HG03066 (cell line): ENCODE measurements around the gene CARD9.
"Not testable (repeated sequence)": the region's sequence is repeated elsewhere in the genome, so short reads cannot be mapped to it uniquely, and the experiment has no call there.

Experiments
- ATAC-seq: cut with Tn5 transposase; IDR thresholded peaks from one replicate; pipeline ENCODE4 v1.9.1; 2021; ENCODE audit warnings: low read depth; ENCODE audit not compliant: unreplicated experiment

Gene CARD9, protein sequence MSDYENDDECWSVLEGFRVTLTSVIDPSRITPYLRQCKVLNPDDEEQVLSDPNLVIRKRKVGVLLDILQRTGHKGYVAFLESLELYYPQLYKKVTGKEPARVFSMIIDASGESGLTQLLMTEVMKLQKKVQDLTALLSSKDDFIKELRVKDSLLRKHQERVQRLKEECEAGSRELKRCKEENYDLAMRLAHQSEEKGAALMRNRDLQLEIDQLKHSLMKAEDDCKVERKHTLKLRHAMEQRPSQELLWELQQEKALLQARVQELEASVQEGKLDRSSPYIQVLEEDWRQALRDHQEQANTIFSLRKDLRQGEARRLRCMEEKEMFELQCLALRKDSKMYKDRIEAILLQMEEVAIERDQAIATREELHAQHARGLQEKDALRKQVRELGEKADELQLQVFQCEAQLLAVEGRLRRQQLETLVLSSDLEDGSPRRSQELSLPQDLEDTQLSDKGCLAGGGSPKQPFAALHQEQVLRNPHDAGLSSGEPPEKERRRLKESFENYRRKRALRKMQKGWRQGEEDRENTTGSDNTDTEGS

DNA sequence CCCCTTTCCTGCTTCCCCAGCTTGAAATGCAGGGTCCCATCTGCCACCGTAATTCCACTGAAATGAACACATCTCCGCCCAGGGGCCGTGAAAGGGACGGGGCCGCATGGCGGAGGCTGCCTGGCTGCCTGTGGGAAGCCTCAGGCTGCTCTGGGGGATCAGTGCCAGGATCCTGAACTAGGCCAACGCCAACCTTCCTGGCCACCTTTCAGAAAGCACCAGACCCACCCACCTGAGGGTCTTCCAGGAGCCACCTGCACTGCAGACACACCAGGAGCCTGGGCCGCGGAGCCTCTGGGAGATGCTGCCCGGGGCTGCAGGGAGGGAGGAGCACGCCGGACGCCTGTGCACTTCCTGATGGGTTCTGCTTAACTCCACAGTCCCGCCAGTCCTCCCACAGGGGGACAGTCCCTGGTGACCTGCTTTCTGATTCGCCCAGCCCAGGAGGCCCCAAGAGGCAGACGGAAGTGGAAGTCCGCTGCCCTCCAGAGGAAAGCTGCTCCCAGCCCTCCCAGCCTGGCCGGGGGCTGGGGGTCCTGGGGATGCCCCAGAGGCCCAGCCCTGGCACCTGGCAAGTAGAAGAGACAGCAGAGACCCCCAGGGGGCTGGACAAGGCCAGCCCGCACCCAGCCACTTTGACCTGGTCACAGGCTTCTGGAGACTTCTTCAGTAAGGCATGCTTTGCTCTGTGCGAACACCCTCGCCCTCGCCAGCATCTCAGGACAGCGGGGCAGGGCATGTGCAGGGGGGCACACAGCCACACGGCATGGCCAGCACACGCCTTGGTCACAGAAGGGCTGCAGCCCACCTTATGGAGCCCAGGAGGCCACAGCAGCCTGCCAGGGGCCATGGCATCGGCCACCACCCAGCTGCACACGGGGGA lies at the start of gene CARD9:
TSS of gene CARD9 (minus strand) at position 370 of the 883 bp plus-strand sequence. CDS start 1,591 bp downstream, outside the sequence.
- ATAC-seq, result no peak

DNA sequence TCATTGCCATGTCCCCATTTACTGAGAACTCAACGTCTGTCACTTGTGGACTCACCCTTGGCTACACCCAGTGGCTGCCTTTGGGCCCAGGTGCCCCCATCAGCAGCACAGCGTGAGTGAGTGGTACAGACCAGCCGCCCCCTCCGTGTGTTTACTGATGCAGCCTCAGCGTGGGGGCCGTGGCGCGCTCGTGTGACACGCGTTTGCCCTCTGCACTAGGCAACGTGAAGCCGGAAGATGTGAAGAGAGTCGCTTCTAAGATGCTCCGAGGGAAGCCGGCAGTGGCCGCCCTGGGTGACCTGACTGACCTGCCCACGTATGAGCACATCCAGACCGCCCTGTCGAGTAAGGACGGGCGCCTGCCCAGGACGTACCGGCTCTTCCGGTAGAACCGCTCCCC lies 49.4 kb upstream of the CARD9 start:
- no peak for ATAC-seq

- no peak for ATAC-seq
Observed at GRCh38 chr9:136421791-136422190, 48.3 kb upstream of the CARD9 start.

DNA sequence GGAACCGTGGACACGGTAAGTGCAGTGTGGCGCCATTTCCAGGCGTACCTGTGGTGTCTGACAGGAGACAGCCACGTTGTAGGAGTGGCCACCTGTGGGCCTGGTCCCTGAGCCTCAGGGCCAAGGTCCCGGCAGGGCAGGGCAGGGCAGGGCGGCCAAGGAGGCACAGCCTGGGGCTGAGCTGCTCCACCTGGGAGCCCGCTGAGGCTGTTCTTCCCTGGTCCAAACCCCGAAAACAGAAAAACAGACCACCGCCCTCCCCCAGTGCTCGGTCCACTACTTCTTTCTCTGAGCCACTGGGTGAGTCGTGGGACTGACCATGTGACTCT lies 45.6 kb upstream of the CARD9 start:
- ATAC-seq, result no peak

DNA sequence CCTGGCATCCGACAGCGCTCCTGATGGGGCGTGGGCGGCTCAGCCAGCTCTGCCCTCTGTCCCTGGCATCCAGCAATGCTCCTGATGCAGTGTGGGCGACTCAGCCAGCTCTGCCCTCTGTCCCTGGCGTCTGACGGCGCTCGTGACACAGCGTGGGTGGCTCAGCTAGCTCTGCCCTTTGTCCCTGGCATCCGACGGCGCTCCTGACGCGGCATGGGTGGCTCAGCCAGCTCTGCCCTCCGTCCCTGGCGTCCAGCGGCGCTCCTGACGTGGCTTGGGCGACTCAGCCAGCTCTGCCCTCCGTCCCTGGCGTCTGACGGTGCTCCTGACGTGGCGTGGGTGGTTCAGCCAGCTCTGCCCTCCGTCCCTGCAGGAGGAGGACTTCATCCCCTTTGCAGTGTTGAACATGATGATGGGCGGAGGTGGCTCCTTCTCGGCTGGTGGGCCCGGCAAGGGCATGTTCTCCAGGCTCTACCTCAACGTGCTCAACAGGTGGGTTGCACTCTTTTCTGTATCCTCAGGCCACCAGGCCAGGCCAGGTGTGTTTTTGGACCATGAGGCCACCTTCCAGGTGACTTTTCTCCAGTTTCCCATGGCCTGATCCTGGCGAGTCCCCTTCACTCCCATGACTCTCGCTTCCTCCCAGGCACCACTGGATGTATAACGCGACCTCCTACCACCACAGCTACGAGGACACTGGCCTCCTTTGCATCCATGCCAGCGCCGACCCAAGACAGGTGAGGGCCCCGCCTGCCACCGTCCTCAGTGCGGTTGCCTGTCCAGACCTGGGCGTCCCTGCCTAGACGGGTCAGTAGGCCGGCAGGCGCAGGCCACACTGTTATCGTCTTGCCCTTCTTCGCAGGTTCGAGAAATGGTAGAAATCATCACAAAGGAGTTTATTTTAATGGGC lies 45.0 kb upstream of the CARD9 start:
- no peak for ATAC-seq

GRCh38 chr9:136416914-136417313 lies 43.4 kb upstream of the CARD9 start:
- ATAC-seq, result no peak

DNA sequence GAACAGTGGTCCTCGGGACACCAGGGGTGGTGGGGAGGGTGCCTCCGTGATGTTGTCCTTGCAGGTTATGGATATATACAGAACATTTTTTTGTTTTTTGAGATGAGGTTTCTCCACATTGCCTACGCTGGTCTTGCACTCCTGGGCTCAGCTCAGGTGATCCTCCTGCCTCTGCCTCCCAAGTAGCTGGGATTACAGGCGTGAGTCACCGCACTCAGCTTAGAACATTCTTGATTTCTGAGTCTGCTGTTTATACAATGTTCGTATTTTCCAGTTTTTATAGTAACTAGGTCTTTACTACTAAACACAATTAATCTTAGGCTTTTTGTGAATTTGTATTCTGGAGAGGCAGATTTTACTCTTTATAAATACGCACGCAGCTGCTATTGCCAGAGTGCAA lies 43.0 kb upstream of the CARD9 start:
- ATAC-seq, result no peak

DNA sequence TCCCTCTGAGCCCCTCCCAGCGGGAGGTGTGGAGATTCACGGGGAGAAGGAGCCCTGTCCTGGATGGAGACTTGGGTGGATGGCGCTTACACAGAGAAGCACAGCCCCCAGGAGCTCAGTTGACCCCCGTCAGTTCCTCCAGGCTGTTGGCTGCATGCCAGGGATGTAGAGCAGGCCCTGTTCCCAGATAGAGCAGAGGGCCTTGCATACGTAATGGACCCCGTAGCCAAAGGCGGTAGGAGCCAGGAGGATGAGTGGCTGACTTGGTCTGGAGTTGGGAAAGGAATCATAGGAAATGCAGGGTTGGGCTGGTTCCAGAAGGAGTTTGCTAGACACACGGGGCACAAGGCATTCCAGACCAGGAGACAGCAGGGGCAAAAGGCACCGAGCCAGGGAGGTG lies 39.5 kb upstream of the CARD9 start:
- ATAC-seq, result no peak

DNA sequence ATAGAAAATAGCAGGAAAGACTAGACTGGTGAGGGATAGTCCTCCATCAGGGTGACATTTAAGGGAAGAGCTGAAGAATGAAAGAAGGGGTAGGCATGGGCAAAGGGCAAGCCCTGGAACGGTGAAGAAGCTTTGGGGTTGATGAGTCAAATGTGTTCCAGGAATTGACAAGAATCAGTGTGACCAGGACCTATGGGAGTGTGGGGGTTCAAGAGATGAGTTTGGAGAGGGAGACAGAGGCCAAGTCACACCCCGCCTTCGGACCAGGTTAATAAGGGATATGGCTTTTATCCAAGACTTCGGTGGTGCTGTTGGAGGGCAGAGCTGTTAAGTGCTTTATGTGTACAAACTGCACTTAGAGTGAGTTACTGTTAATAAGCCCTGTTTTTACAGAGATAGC lies 37.9 kb upstream of the CARD9 start:
- no peak for ATAC-seq

DNA sequence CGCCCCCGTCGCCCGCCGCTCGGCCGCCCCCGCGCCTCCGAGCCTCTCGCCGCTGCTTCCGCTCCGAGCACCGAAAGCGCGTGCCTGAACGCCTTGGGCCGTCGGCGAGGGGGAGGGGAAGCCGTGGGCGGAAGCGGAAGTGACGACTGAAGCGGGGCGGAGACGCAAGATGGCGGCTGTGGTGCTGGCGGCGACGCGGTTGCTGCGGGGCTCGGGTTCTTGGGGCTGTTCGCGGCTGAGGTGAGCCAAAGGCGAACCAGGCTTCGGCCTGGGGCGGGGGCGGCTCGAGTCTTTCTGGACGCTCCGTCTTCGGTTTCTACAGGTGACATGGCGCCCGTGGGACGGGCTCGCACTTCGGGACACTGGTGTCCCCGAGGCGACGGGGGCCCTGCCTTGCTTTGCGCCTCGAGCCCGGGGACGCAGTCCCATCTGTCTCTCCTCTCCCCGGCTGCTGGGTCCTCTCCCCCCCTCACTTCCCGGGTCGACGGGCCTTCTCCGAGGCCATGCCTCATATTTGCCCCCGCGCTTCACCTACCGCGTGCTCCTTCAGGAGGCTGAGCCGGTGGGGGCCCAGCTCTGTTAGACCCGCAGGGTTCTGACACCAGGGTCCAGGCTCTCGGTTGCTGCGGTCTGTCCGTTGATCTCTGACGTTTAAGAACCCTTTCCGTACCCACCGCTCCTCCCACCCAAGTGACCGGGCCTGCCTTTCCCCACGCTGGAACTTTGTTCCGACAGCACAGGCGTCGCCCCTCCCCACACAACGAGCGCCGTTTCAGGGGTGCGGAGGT lies 37.2 kb upstream of the CARD9 start, which contains the start of the genes ENTR1 and PMPCA:
TSS of gene ENTR1 (minus strand) at position 115 of the 788 bp plus-strand sequence. CDS start 217 bp downstream, outside the sequence.
TSS of gene PMPCA (plus strand) at position 159 of the 788 bp plus-strand sequence. CDS start at position 170, 11 bp downstream.
- peak; percentile 80 for ATAC-seq

- peak; percentile 28 for ATAC-seq
Observed at GRCh38 chr9:136409557-136410455, 36.3 kb upstream of the CARD9 start.

DNA sequence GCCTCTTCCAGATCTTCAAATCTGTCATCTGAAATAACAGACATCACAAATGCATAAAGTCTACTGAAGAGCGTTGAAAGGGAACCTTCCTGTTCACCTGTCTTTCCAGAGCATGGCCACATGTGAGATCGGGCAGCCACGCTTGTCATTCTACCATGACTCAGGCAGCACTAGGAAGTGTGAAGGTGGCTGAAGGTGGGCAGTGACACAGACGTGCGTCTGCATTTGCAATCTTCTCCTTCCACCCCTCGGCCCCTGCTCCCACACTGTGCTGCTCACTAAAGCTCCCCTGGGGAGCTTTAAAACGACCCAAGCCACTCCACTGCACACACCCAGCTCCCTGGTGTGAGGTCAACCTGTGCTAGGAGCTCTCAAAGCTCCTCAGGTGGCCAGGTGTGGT lies 34.4 kb upstream of the CARD9 start:
- no peak for ATAC-seq

DNA sequence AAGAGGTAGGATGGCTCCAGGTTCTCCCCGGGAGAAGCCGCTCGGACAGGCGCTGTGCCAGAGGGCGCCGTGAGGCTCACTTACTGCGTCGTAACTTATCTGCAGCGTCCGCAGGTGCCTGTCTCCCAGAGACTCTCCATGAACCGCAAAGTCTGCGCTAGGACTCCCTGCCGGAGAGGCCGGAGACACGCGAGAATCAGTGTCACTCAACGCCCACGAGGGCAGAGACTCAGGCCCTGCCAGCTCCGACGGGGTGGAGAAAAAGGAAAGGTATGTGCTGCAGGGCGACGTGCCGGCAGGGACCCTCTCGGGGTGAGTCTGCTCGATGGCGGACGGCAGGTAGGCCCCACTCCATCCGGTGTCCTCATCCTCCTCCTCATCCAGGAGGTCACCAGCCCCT lies 33.6 kb upstream of the CARD9 start:
- not testable (repeated sequence) for ATAC-seq

DNA sequence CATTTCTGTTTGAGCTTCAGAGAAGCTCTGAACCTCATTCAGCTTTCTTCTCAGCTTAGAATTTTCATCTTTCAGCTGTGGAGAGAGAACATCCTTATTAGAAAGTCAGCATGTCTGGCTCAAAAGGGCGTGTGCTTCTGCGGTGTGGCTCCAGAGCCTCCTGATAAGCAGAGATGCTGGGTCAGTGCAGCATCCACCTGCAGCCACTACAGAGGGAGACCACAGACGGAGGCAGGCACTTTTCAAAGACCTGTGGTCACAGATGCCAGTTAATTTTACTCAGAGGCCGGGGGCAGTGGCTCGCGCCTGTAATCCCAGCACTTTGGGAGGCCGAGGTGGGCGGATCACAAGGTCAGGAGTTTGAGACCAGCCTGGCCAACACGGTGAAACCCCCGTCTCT lies 32.4 kb upstream of the CARD9 start:
- not testable (repeated sequence) for ATAC-seq

- ATAC-seq, result no peak
Observed at GRCh38 chr9:136405481-136405880, 32.0 kb upstream of the CARD9 start.

DNA sequence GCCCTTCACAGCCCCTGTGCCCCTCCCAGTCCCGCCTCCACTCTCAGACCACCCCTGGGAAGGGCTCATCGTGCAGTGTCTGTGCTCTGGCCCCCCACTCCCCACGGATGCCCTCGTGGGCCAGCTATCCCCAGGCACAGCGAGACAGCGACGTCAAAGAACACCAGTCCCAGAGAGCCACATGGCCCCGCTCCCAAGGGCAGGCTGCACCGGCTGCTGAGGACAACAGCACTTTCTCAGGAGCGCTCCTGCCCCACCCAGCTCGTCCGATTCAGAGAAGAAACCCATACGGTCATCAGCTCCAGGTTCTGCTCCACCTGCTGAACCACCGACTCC lies 31.3 kb upstream of the CARD9 start:
- ATAC-seq, result no peak

GRCh38 chr9:136403915-136404800 lies 30.7 kb upstream of the CARD9 start:
- ATAC-seq, result no peak

DNA sequence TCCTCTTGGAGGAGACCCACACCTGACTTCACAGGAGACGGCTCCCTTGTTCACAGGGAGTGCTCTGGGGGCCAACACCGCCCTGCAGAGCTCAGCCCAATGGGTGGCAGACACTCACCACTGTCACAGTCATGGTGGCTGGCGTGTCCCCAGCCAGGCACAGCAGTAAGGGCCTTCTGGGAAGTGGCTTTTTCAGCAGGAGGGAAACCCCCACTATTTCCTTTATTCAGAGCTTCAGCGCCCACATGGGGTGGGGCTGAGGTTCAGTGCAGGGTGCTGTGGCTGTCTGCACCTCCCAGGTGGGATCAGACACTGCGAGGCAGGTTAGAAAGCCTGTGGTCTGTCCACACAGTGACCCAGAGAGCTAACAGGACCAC lies 30.1 kb upstream of the CARD9 start:
- ATAC-seq, result no peak
